BE2C (cell line): ENCODE results near the gene NFIC.
"Not testable (repeated sequence)": the region's sequence is repeated elsewhere in the genome, so short reads cannot be mapped to it uniquely, and the experiment has no call there.

Experiments used
- DNase-seq: peaks from one replicate; pipeline ENCODE4 v3.0.0-alpha.2; 2020
- H3K27me3 ChIP-seq: fragments of 250-450 bp; sonication (Bioruptor Pico); 2 replicates; pipeline ENCODE4 v1.5.1; 2020; ENCODE audit warnings: mild to moderate bottlenecking
- H3K36me3 ChIP-seq: fragments of 250-450 bp; sonication (Bioruptor Pico); 2 replicates; pipeline ENCODE4 v1.5.1; 2020; ENCODE audit warnings: mild to moderate bottlenecking
- H3K4me1 ChIP-seq: fragments of 250-450 bp; sonication (Bioruptor Pico); 2 replicates; pipeline ENCODE4 v1.5.1; 2020
- H3K4me3 ChIP-seq: 2 replicates; pipeline ENCODE4 v1.5.1; 2011; ENCODE audit warnings: low read depth, low read length
- H3K9me3 ChIP-seq: fragments of 250-450 bp; sonication (Bioruptor Pico); 2 replicates; pipeline ENCODE4 v1.5.1; 2020
- CTCF ChIP-seq: IDR thresholded peaks from 2 replicates; pipeline ENCODE4 v1.5.1; 2012; ENCODE audit warnings: mild to moderate bottlenecking, low read depth, low read length

NFIC gene

GRCh38 chr19:3374369-3375112 lies 8.2 kb downstream of the NFIC start:
- H3K4me3 ChIP-seq, result no peak overlapping the region
- no peak for TF ChIP-seq CTCF

GRCh38 chr19:3375221-3376090 lies 9.1 kb downstream of the NFIC start:
- H3K4me1 ChIP-seq, result peaks cover 14% of the 10 kb centered on the region
- DNase-seq, result no peak
- no peaks in the 10 kb centered on the region for H3K9me3 ChIP-seq
- no peak overlapping the region for H3K4me3 ChIP-seq
- peaks cover 7% of the 10 kb centered on the region; the same call in 1 of the 2 replicates for H3K36me3 ChIP-seq
- no peak for TF ChIP-seq CTCF
- H3K27me3 ChIP-seq, result no peaks in the 10 kb centered on the region

More at GRCh38 chr19:3374369-3375112, 8.2 kb downstream of the NFIC start:
- peak; percentile 34 for DNase-seq
- H3K36me3 ChIP-seq, result peaks cover 7% of the 10 kb centered on the region; the same call in 1 of the 2 replicates
- peaks cover 14% of the 10 kb centered on the region for H3K4me1 ChIP-seq
- H3K9me3 ChIP-seq, result no peaks in the 10 kb centered on the region
- no peaks in the 10 kb centered on the region for H3K27me3 ChIP-seq

- H3K36me3 ChIP-seq, DNase-seq, H3K9me3 ChIP-seq, H3K27me3 ChIP-seq, H3K4me3 ChIP-seq: not testable (repeated sequence)
- H3K4me1 ChIP-seq, result peaks cover 14% of the 10 kb centered on the region
Measured at GRCh38 chr19:3376091-3376455, 9.7 kb downstream of the NFIC start.

GRCh38 chr19:3378352-3379150 lies 12.2 kb downstream of the NFIC start:
- peaks cover 14% of the 10 kb centered on the region for H3K4me1 ChIP-seq
- DNase-seq, result peak; percentile 33
- H3K9me3 ChIP-seq, result no peaks in the 10 kb centered on the region
- no peak overlapping the region for H3K4me3 ChIP-seq
- no peak for TF ChIP-seq CTCF
- peaks cover 29% of the 10 kb centered on the region for H3K36me3 ChIP-seq
- H3K27me3 ChIP-seq, result no peaks in the 10 kb centered on the region

GRCh38 chr19:3380829-3381228 lies 14.4 kb downstream of the NFIC start:
- Histone ChIP-seq H3K36me3 (peaks cover 24% of the 10 kb centered on the region), H3K27me3 (no peaks in the 10 kb centered on the region), H3K9me3 (no peaks in the 10 kb centered on the region), H3K4me3 (no peak overlapping the region), H3K4me1 (peaks cover 6% of the 10 kb centered on the region)
- no peak for TF ChIP-seq CTCF
- DNase-seq, result no peak

- DNase-seq, result no peak
Measured at GRCh38 chr19:3381701-3382372, 15.5 kb downstream of the NFIC start.

More at GRCh38 chr19:3381701-3382372, 15.5 kb downstream of the NFIC start:
- no peak overlapping the region for H3K4me3 ChIP-seq
- peaks cover 24% of the 10 kb centered on the region for H3K36me3 ChIP-seq
- no peak for TF ChIP-seq CTCF
- no peaks in the 10 kb centered on the region for H3K9me3 ChIP-seq
- H3K27me3 ChIP-seq, result no peaks in the 10 kb centered on the region
- H3K4me1 ChIP-seq, result peaks cover 11% of the 10 kb centered on the region
